HG03469 (cell line): Measurements from ENCODE around the gene ADAP2.
"Not testable (repeated sequence)": the region's sequence is repeated elsewhere in the genome, so short reads cannot be mapped to it uniquely, and the experiment has no call there.

Experiments used
- ATAC-seq: cut with Tn5 transposase; IDR thresholded peaks from one replicate; pipeline ENCODE4 v1.9.1; 2021; ENCODE audit warnings: mild to moderate bottlenecking, moderate library complexity, moderate number of reproducible peaks; ENCODE audit not compliant: unreplicated experiment

ADAP2 gene

DNA sequence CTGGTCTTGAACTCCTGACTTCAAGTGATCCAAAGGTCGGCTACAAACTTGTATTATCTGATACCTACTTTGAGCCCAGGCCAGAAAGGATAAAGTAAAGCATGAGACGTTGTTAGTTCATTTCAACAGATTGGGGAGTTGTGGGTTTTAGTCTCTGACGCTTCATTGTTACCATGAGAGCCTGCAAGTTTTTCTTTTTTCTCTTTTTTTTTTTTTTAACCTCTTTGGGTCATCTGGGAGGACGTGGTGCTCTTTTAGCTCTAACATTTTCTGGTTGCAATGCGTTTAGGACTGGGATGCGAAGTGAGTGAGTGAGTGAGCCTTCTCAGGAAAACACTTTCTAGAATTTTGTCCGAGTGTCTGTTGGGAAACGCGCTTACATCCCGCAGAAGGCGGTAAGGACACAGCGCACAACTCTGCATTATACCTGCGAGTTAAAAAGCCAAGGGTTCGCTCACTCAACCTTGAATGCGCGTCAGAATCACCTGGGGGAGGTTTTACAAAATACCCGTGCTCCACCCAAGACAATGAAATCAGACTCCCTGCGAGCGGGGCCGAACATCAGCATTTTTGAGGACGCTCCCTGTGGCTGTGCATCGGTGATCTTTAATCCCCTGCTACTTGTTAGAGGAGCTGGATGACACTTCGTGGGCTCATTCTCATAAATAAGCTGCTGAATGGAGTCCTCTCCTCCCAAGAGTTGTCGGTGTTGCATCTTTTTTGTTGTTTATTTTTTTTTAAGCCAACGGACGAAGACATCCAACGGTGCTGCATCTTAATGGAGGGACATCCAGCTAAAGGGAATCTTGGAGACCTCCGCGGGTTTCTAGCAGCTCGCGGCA lies 48.5 kb downstream of the ADAP2 start:
- no peak for ATAC-seq

DNA sequence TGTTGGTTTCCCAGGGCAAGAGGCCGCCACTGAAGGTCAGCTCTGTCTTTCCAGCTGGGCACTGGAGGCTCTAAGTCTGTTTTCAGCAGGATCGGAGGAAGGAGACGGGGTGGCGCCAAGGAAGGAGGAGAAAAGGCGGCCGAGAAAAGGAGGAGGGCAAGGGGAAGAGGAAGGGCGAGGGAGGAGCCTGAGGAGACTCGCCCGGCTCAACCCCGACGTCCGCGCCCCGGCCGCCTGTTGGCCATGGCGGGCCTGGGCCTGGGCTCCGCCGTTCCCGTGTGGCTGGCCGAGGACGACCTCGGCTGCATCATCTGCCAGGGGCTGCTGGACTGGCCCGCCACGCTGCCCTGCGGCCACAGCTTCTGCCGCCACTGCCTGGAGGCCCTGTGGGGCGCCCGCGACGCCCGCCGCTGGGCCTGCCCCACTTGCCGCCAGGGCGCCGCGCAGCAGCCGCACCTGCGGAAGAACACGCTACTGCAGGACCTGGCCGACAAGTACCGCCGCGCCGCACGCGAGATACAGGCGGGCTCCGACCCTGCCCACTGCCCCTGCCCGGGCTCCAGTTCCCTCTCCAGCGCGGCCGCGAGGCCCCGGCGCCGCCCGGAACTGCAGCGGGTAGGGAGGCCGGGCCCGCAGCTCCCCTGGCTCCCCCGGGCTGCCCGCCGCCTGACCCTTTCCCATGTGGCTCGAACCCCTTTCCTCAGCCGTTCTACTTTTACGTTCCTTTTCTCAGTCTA lies 49.3 kb downstream of the ADAP2 start, which contains the start of gene RNF135:
TSS of gene RNF135 (plus strand) at position 209 of the 737 bp plus-strand sequence. CDS start at position 244, 35 bp downstream.
- no peak for ATAC-seq

DNA sequence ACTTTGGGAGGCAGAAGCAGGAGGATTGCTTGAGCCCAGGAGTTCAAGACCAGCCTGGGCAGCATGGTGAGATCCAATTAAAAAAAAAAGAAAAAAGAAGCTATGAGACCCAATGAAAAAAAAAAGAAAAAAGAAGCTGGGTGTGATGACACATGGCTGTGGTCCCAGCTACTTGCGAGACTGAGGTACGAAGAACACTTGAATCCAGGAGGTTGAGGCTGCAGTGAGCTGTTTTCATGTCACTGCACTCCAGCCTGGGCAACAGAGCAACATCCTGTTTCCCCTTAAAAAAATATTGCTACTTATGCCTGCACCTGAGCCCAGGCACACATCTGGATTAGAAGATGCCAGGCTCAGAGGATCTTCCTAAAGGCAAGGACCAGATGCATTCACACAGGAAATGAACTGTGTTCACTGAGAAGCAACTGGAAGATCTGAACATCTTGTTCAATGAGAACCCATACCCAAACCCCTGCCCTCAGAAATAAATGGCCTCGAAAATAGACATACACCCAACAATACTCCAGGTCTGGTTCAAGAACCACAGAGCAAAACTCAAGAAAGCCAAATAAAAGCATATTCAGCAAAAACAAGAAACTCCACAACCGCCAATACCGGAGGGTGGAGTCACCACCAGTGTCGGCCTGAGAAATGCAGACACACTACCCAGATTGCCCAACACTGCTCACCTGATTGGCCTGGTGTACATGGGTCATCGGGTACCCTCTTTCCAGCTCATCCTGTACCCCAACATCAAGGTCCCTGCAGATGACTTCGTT lies 53.5 kb downstream of the ADAP2 start:
- ATAC-seq, result no peak

- not testable (repeated sequence) for ATAC-seq
These were observed 58.2 kb downstream of the ADAP2 start for GRCh38 chr17:30979919-30980318.

- ATAC-seq, result no peak
These were observed 60.1 kb downstream of the ADAP2 start for GRCh38 chr17:30981531-30982519.

DNA sequence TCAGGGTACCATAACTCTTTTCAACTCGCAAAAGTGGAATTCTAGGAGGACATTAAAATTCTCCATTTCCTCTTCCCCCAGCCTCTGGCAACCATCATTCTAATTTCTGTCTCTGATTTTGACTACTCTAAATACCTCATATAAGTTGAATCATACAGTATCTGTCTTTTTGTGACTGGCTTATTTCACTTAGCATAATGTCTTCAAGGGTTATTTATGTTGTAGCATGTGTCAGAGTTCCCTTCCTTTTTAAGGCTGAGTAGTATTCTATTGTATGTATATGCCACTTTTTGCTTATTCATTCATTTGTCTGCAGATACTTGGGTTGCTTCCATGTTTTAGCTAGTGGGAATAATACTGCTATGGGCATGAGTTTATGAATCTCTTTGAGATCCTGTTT lies 61.1 kb downstream of the ADAP2 start:
- no peak for ATAC-seq

DNA sequence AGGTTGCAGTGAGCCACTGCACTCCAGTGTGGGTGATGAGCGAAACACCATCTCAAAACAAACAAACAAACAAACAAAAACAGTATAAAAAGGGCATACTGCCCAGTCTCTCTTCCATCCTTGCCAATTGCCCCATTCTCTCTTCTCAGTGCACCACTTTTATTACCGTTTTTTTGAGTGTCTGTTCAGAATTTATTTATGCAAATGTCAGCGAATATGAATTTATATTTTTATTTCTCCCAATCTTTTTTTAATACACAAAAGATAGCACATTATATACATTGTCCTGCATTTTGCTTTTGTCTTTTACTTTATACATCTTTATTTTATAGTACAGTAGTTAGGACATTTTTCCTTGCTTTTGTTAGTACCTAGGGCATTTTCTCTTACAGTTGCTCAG lies 68.7 kb downstream of the ADAP2 start:
- no peak for ATAC-seq

DNA sequence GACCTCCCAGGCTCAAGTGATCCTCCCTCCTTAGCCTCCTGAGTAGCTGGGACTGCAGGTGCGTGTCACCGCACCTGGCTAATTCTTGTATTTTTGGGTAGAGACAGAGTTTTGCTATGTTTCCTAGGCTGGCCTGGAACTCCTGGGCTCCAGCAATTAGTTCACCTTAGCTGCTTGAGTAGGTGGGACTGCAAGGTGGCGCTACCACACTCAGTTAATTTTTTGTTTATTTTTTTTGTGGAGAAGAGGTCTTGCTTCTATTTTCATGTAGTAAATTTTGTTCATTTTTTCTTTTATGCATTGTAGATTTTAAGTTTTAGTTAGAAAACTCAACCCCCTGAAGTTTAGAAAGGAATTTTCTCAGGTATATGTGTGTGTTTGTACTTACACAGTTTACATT lies 70.8 kb downstream of the ADAP2 start:
- no peak for ATAC-seq

DNA sequence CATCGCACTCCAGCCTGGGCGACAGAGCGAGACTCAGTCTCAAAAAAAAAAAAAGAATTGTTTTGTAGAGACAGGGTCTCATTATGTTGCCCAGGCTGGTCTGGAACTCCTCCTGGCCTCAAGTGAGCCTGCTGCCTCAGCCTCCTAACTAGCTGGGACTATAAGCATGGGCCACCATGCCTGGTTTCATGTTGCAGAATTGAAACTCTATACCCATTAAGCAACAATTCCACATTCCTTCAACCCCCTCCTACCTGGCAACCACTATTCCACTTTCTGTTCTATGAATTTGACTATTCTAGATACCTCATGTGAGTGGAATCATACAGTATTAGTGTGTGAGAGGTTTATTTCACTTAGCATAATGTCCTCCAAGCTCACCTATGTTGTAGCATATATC lies 73.6 kb downstream of the ADAP2 start:
- ATAC-seq, result no peak

DNA sequence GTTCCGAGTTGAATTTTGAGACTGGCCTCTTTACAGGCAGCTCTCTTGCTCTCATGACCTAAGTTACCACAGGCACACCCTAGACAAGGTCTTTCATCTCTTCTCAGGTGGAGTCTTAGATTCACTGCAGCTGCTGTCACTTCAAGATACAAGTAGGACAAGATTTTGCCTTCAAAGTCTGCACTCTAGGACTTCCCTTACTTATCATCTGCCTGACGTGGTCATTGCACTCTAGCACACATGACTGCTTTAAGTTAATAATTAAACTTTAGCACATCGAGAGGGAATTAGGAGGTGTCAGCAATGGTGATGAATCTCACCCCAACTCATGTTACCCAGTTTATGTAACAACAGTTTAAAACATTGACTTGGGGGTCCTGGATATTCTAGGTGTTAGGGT lies 74.7 kb downstream of the ADAP2 start:
- ATAC-seq, result no peak

GRCh38 chr17:30997270-30997669 lies 75.5 kb downstream of the ADAP2 start:
- ATAC-seq, result no peak

GRCh38 chr17:30997842-30998241 lies 76.1 kb downstream of the ADAP2 start:
- no peak for ATAC-seq

DNA sequence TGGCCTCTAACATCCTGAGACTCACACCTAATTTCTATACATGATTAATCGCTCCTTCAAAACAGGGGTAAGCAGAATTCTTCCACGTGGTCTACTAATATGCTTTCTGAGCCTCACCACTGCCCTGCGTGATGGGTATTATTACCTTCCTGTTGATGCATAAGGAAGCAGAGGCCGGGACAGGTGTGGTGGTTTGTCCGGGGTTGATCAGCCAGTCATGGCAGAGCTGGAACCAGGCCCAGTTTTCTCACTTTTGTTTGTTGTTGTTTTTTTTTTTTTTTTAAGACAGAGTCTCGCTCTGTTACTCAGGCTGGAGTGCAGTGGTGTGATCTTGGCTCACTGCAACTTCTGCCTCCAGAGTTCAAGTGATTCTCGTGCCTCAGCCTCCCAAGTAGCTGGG lies 80.3 kb downstream of the ADAP2 start:
- ATAC-seq, result no peak

- ATAC-seq, result no peak
These were observed 81.6 kb downstream of the ADAP2 start for GRCh38 chr17:31003225-31003866.

- ATAC-seq, result no peak
These were observed 82.4 kb downstream of the ADAP2 start for GRCh38 chr17:31004160-31004559.

- ATAC-seq, result no peak
These were observed 86.1 kb downstream of the ADAP2 start for GRCh38 chr17:31007695-31008373.

- no peak for ATAC-seq
These were observed 86.8 kb downstream of the ADAP2 start for GRCh38 chr17:31008374-31009041.
